HepG2 (cell line): ENCODE results near the gene SPRED3. TPM values are rescaled to one million over a fixed set of nuclear protein-coding genes. Genes with fewer than 3 reads are reported as not detected.
A peak's percentile ranks its signal among the peaks of the same experiment; 100 is the strongest.

Experiments used
- DNMT3B ChIP-seq: conservative IDR thresholded peaks from 2 replicates; pipeline ENCODE4 v1.6.1; 2016; ENCODE audit warnings: missing biosample characterization, control low read depth
- EZH2 ChIP-seq: conservative IDR thresholded peaks from 2 replicates; pipeline ENCODE4 v1.6.1; 2012; ENCODE audit warnings: mild to moderate bottlenecking, low read depth, low read length, moderate library complexity
- JUNB ChIP-seq: sonication (generic); formaldehyde crosslinking; IDR thresholded peaks from 2 replicates; pipeline ENCODE4 v1.8.0; 2022; ENCODE audit warnings: missing genetic modification reagents, mild to moderate bottlenecking, borderline replicate concordance
- KDM2A ChIP-seq: sonication (generic); formaldehyde crosslinking; IDR thresholded peaks from 2 replicates; pipeline ENCODE4 v1.4.0; 2020; ENCODE audit warnings: low read depth, missing genetic modification reagents, borderline replicate concordance
- NONO ChIP-seq, 2 experiments: fragments of 450-650 bp in 1 of 2; sonication (generic) in 1 of 2; formaldehyde crosslinking in 1 of 2; IDR thresholded peaks in 1 of 2; conservative IDR thresholded peaks in 1 of 2; 2 replicates each; pipeline versions ENCODE4 v1.6.1 to v1.8.0; 2017 to 2022; ENCODE audit warnings: mild to moderate bottlenecking in 1 of 2, missing genetic modification reagents in 1 of 2, moderate library complexity in 1 of 2
- PAWR ChIP-seq: sonication (generic); formaldehyde crosslinking; IDR thresholded peaks from 2 replicates; pipeline ENCODE4 v1.4.0; 2020; ENCODE audit warnings: missing genetic modification reagents, mild to moderate bottlenecking, borderline replicate concordance
- PRMT3 ChIP-seq: sonication (generic); formaldehyde crosslinking; IDR thresholded peaks from 2 replicates; pipeline ENCODE4 v1.8.1; 2022; ENCODE audit warnings: low read depth, mild to moderate bottlenecking, moderate library complexity, missing genetic modification reagents, borderline replicate concordance
- ZBTB42 ChIP-seq: sonication (generic); formaldehyde crosslinking; IDR thresholded peaks from 2 replicates; pipeline ENCODE4 v1.5.0; 2020; ENCODE audit warnings: mild to moderate bottlenecking, missing genetic modification reagents
- ZFX ChIP-seq: sonication (generic); formaldehyde crosslinking; IDR thresholded peaks from 2 replicates; pipeline ENCODE4 v1.4.0; 2020; ENCODE audit warnings: mild to moderate bottlenecking, low read depth, missing genetic modification reagents, moderate library complexity
- ZNF616 ChIP-seq: sonication (generic); formaldehyde crosslinking; IDR thresholded peaks from 2 replicates; pipeline ENCODE4 v1.5.0; 2020; ENCODE audit warnings: low read depth, mild to moderate bottlenecking, missing genetic modification reagents
- polyA plus RNA-seq, 8 experiments: library from polyadenylated mRNA; depleted of rRNA in 3 of 8; stranded (reverse) in 7 of 8; unstranded in 1 of 8; fragments of >200 nt; fragmentation: Illumina TruSeq in 4 of 8; extraction: Trizol in 4 of 8; gene quantifications; 2 replicates each; pipeline versions ENCODE4 v1.2.1 to v1.2.3, GENCODE V29; 2011 to 2016; ENCODE audit warnings: low read depth in 4 of 8, missing spikeins in 1 of 8, mixed read lengths in 1 of 8; ENCODE audit not compliant: insufficient read depth in 1 of 8
- total RNA-seq, 5 experiments: library from RNA; depleted of rRNA; stranded (reverse); fragments of >200 nt; fragmentation: Illumina TruSeq; extraction: Trizol; gene quantifications; 2 replicates each; pipeline ENCODE4 v1.2.3, GENCODE V29; 2016; ENCODE audit warnings: low read depth in 1 of 5
- TF ChIP-seq, protein P1 (sequence below): sonication (generic); formaldehyde crosslinking; IDR thresholded peaks from 2 replicates; pipeline ENCODE4 v1.9.0; 2022; ENCODE audit warnings: missing genetic modification reagents, mild to moderate bottlenecking, borderline replicate concordance
- TF ChIP-seq, protein P2 (sequence below): sonication (generic); formaldehyde crosslinking; IDR thresholded peaks from 2 replicates; pipeline ENCODE4 v1.4.0; 2020; ENCODE audit warnings: mild to moderate bottlenecking, missing genetic modification reagents
- TF ChIP-seq, protein P3 (sequence below): sonication (generic); formaldehyde crosslinking; IDR thresholded peaks from 2 replicates; pipeline ENCODE4 v1.8.1; 2023; ENCODE audit warnings: mild to moderate bottlenecking, missing genetic modification reagents, borderline replicate concordance
- TF ChIP-seq, protein P4 (sequence below): sonication (generic); formaldehyde crosslinking; IDR thresholded peaks from 2 replicates; pipeline ENCODE4 v1.5.0; 2020; ENCODE audit warnings: missing genetic modification reagents
- TF ChIP-seq, protein P5 (sequence below): sonication (generic); formaldehyde crosslinking; IDR thresholded peaks from 2 replicates; pipeline ENCODE4 v1.4.0; 2020; ENCODE audit warnings: missing genetic modification reagents
- TF ChIP-seq, protein P6 (sequence below): sonication (generic); formaldehyde crosslinking; IDR thresholded peaks from 2 replicates; pipeline ENCODE4 v1.5.1; 2020; ENCODE audit warnings: mild to moderate bottlenecking, missing genetic modification reagents, moderate library complexity
- TF ChIP-seq, protein P7 (sequence below): IDR thresholded peaks from 2 replicates; pipeline ENCODE4 v1.6.1; 2016; ENCODE audit warnings: missing genetic modification reagents, missing compliant biosample characterization

SPRED3 gene
- total and polyA plus RNA-seq, 2 of the 13 experiments (the other 11 are each of a cell fraction or from before 2014, with no cell fraction given) = 0.15 to 0.17 TPM

DNA sequence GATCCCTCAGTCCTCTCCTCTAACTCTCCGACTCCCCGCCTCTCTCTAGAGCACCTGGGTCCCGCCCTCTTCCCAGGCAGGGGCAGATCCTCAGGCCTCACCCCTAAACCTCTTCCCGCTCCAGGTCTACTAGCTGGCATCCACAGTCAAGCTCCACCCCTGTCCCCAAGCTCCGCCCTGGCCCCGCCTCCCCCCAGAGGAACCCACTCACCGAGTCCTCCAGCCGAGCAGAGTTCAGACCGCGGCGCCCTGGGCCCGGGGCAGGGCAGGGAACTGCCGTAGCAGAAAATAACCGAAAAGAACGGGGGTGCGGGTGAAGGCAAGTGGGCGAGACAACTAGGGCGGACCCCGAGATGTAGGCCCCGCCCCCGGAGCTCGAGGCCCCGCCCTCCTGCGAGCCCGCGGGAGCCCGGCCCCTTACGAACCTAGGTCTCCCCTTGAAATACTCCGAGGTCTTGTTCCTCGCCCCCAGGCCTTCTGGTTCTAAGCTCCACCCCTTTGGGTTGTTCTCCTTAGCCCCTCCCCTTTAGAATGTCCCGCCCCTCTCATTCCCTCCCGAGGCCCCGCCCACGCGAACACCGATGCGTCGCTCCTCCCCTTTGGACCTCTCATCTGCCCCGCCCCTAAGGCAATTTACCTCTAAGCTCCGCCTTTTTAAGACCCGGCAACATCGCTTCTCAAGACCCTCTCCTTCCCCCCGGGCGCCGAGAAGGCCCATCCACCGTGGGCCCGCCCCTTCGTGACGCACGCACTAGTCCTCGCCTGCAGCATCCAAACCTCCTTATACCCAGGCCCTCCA, 748 bp upstream of the SPRED3 start, which contains the start of gene GGN (continued):
- TF ChIP-seq, protein P1, sequence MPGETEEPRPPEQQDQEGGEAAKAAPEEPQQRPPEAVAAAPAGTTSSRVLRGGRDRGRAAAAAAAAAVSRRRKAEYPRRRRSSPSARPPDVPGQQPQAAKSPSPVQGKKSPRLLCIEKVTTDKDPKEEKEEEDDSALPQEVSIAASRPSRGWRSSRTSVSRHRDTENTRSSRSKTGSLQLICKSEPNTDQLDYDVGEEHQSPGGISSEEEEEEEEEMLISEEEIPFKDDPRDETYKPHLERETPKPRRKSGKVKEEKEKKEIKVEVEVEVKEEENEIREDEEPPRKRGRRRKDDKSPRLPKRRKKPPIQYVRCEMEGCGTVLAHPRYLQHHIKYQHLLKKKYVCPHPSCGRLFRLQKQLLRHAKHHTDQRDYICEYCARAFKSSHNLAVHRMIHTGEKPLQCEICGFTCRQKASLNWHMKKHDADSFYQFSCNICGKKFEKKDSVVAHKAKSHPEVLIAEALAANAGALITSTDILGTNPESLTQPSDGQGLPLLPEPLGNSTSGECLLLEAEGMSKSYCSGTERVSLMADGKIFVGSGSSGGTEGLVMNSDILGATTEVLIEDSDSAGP (CRISPR knock-in tag) = no peak
- TF ChIP-seq, protein P2, sequence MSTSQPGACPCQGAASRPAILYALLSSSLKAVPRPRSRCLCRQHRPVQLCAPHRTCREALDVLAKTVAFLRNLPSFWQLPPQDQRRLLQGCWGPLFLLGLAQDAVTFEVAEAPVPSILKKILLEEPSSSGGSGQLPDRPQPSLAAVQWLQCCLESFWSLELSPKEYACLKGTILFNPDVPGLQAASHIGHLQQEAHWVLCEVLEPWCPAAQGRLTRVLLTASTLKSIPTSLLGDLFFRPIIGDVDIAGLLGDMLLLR (CRISPR knock-in tag) = no peak
- no peak for TF ChIP-seq NONO (IDR thresholded peaks at IDR 0.05)
- 0 out of 2 replicates have a peak, but pooled peaks have one; percentile 22 for TF ChIP-seq NONO (CRISPR knock-in tag; conservative IDR thresholded peaks at IDR 0.05)
- TF ChIP-seq JUNB (CRISPR knock-in tag) = no peak
- no peak for TF ChIP-seq DNMT3B (CRISPR knock-in tag)
- TF ChIP-seq, protein P3, sequence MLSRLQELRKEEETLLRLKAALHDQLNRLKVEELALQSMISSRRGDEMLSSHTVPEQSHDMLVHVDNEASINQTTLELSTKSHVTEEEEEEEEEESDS (CRISPR knock-in tag) = no peak
- TF ChIP-seq EZH2 = no peak
- TF ChIP-seq, protein P4, sequence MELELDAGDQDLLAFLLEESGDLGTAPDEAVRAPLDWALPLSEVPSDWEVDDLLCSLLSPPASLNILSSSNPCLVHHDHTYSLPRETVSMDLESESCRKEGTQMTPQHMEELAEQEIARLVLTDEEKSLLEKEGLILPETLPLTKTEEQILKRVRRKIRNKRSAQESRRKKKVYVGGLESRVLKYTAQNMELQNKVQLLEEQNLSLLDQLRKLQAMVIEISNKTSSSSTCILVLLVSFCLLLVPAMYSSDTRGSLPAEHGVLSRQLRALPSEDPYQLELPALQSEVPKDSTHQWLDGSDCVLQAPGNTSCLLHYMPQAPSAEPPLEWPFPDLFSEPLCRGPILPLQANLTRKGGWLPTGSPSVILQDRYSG (CRISPR knock-in tag) = no peak
- TF ChIP-seq, protein P5, sequence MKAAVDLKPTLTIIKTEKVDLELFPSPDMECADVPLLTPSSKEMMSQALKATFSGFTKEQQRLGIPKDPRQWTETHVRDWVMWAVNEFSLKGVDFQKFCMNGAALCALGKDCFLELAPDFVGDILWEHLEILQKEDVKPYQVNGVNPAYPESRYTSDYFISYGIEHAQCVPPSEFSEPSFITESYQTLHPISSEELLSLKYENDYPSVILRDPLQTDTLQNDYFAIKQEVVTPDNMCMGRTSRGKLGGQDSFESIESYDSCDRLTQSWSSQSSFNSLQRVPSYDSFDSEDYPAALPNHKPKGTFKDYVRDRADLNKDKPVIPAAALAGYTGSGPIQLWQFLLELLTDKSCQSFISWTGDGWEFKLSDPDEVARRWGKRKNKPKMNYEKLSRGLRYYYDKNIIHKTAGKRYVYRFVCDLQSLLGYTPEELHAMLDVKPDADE = no peak
- TF ChIP-seq, protein P6, sequence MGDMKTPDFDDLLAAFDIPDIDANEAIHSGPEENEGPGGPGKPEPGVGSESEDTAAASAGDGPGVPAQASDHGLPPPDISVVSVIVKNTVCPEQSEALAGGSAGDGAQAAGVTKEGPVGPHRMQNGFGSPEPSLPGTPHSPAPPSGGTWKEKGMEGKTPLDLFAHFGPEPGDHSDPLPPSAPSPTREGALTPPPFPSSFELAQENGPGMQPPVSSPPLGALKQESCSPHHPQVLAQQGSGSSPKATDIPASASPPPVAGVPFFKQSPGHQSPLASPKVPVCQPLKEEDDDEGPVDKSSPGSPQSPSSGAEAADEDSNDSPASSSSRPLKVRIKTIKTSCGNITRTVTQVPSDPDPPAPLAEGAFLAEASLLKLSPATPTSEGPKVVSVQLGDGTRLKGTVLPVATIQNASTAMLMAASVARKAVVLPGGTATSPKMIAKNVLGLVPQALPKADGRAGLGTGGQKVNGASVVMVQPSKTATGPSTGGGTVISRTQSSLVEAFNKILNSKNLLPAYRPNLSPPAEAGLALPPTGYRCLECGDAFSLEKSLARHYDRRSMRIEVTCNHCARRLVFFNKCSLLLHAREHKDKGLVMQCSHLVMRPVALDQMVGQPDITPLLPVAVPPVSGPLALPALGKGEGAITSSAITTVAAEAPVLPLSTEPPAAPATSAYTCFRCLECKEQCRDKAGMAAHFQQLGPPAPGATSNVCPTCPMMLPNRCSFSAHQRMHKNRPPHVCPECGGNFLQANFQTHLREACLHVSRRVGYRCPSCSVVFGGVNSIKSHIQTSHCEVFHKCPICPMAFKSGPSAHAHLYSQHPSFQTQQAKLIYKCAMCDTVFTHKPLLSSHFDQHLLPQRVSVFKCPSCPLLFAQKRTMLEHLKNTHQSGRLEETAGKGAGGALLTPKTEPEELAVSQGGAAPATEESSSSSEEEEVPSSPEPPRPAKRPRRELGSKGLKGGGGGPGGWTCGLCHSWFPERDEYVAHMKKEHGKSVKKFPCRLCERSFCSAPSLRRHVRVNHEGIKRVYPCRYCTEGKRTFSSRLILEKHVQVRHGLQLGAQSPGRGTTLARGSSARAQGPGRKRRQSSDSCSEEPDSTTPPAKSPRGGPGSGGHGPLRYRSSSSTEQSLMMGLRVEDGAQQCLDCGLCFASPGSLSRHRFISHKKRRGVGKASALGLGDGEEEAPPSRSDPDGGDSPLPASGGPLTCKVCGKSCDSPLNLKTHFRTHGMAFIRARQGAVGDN = peak; percentile 41
- TF ChIP-seq, protein P7, sequence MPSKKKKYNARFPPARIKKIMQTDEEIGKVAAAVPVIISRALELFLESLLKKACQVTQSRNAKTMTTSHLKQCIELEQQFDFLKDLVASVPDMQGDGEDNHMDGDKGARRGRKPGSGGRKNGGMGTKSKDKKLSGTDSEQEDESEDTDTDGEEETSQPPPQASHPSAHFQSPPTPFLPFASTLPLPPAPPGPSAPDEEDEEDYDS = 0 out of 2 replicates have a peak, but pooled peaks have one; percentile 21
- no peak for TF ChIP-seq ZBTB42 (CRISPR knock-in tag)
- peak; percentile 83 for TF ChIP-seq KDM2A (CRISPR knock-in tag)
- TF ChIP-seq PAWR = no peak
- TF ChIP-seq PRMT3 (CRISPR knock-in tag) = no peak
- TF ChIP-seq ZNF616 (CRISPR knock-in tag) = no peak
- TF ChIP-seq ZFX (CRISPR knock-in tag) = peak; percentile 48
